ENCODE results near the gene MSRB1. TPM values are rescaled to one million over a fixed set of nuclear protein-coding genes. Genes with fewer than 3 reads are reported as not detected.

MSRB1 gene
- total and polyA plus RNA-seq, 11 donors: 12.4 to 70.2 (median 33.7) TPM

GRCh38 chr16:1982013-1982433, 39.0 kb upstream of the MSRB1 start:
- Histone ChIP-seq H3K4me3 (no peak overlapping the region), H3K9me3 (no peaks in the 10 kb centered on the region), H3K36me3 (peaks cover 3 to 38% (median 26%) of the 10 kb centered on the region in 9 donors), H3K27me3 (peaks cover 7 to 57% (median 36%) of the 10 kb centered on the region in 9 donors), H3K27ac (no peak overlapping the region), H3K4me1 (peaks cover 3 to 43% (median 20%) of the 10 kb centered on the region in 12 donors)
- TF ChIP-seq POLR2A (IDR thresholded peaks at IDR 0.05): no peak
- intact Hi-C loops (cut with DNase I): no loop called here
- DNase-seq (no peak), ATAC-seq (no peak)
- WGBS, 4 donors: 61 to 71% (median 64%) methylated on average over 5 of the region's 5 CpGs

GRCh38 chr16:1981398-1981836, 38.4 kb upstream of the MSRB1 start, which contains the start of gene NOXO1:
Gene NOXO1 (minus strand): TSS chr16:1981469. CDS start chr16:1981179, 290 bp downstream.
- H3K36me3 ChIP-seq: peaks cover 4 to 39% (median 30%) of the 10 kb centered on the region in 9 donors
- H3K27me3 ChIP-seq: peaks cover 7 to 63% (median 36%) of the 10 kb centered on the region in 9 donors
- DNase-seq (no peak), ATAC-seq (no peak)
- no peaks in the 10 kb centered on the region for H3K9me3 ChIP-seq
- H3K4me1 ChIP-seq: peaks cover 3 to 43% (median 20%) of the 10 kb centered on the region in 12 donors
- intact Hi-C loops (cut with DNase I): no loop called here
- 38 to 51% (median 40%) methylated on average over 4 to 6 of the region's 6 CpGs for WGBS, 4 donors
- H3K4me3 ChIP-seq: no peak within 1 kb of the TSS
- H3K27ac ChIP-seq: no peak within 1 kb of the TSS
- TF ChIP-seq POLR2A (IDR thresholded peaks at IDR 0.05): no peak
- TF ChIP-seq CTCF (IDR thresholded peaks at IDR 0.05): no peak

- no peaks in the 10 kb centered on the region for H3K9me3 ChIP-seq
- no peak for TF ChIP-seq POLR2A (IDR thresholded peaks at IDR 0.05)
- TF ChIP-seq CTCF (IDR thresholded peaks at IDR 0.05): no peak
- no peak overlapping the region for H3K4me3 ChIP-seq
- ATAC-seq (no peak), DNase-seq (no peak)
- H3K36me3 ChIP-seq: peaks cover 4 to 39% (median 30%) of the 10 kb centered on the region in 9 donors
- 23 to 28% (median 23%) methylated on average over 15 to 16 of the region's 16 CpGs for WGBS, 4 donors
- no peak overlapping the region for H3K27ac ChIP-seq
- peaks cover 3 to 43% (median 20%) of the 10 kb centered on the region in 12 donors for H3K4me1 ChIP-seq
- H3K27me3 ChIP-seq: peaks cover 7 to 70% (median 36%) of the 10 kb centered on the region in 9 donors
- intact Hi-C loops (cut with DNase I): no loop called here
Observed at GRCh38 chr16:1980770-1981087, 37.7 kb upstream of the MSRB1 start.

GRCh38 chr16:1980030-1980769, 37.2 kb upstream of the MSRB1 start:
- intact Hi-C loops (cut with DNase I): no loop called here
- 3 to 7% (median 4%) methylated on average over 17 to 53 of the region's 53 CpGs for WGBS, 4 donors
- no peak for ATAC-seq

More at GRCh38 chr16:1980030-1980769, 37.2 kb upstream of the MSRB1 start:
- DNase-seq: peak in 1 of 5 donors; percentile 63
- H3K9me3 ChIP-seq: no peaks in the 10 kb centered on the region
- H3K27me3 ChIP-seq: peaks cover 7 to 76% (median 36%) of the 10 kb centered on the region in 9 donors
- no peak overlapping the region for H3K4me3 ChIP-seq
- H3K4me1 ChIP-seq: peaks cover 3 to 39% (median 17%) of the 10 kb centered on the region in 12 donors
- TF ChIP-seq CTCF (IDR thresholded peaks at IDR 0.05) (no peak), POLR2A (IDR thresholded peaks at IDR 0.05) (no peak)
- no peak overlapping the region for H3K27ac ChIP-seq
- H3K36me3 ChIP-seq: peaks cover 4 to 39% (median 32%) of the 10 kb centered on the region in 9 donors
